ENCODE data around the gene PABPC4L. TPM values are rescaled to one million over a fixed set of nuclear protein-coding genes. Genes with fewer than 3 reads are reported as not detected.
"Not testable (repeated sequence)": the region's sequence is repeated elsewhere in the genome, so short reads cannot be mapped to it uniquely, and the experiment has no call there.

Gene PABPC4L
- total RNA-seq, 4 donors from 2014 or later: 0.98 to 1.5 (median 1.3) TPM

DNA sequence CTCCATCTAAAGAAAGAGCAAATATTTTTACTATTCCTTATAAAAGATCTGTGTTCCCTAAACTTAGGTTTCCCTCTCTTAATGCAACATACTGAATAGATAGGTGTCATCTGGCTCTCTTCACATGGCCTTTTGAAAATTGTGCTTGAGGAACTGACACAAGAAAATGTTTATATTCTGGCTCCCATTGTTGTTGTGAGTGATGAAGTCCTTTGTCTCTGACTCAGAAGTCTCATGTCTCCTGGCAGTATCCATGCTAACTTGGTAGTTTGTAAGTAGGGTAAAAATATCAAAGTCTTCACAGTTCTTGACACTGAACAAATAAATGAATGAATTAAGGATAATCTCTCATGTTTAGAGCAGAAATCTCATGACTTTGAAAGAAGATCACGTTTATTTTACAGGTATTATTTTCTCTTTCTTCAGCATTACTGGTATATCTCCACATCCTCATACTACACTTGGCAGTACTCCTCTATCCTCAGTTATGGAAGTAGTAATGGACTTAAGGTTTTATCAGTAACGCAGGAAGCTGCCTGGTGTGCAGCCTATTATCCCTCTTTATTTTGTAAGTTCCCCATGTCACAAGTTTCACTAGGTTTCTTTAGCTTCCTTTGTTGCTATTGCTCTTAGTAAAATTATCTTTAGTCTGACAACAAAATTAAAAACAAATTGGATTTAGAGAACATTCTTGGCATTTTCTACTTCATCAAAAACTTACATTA, 14.2 kb upstream of the PABPC4L start:
- no peaks in the 10 kb centered on the region for H3K9me3 ChIP-seq
- 43 to 44% methylated on average over 2 of the region's 2 CpGs for whole genome bisulfite sequencing, 2 donors
- H3K27ac ChIP-seq: no peak overlapping the region
- no peaks in the 10 kb centered on the region for H3K27me3 ChIP-seq
- no peak for DNase-seq (ENCODE audit: low spot score in 2 of 2)
- no peaks in the 10 kb centered on the region for H3K4me1 ChIP-seq
- no peak overlapping the region for H3K4me3 ChIP-seq
- no peak for TF ChIP-seq POLR2A (IDR thresholded peaks at IDR 0.05)
- TF ChIP-seq, protein P1, sequence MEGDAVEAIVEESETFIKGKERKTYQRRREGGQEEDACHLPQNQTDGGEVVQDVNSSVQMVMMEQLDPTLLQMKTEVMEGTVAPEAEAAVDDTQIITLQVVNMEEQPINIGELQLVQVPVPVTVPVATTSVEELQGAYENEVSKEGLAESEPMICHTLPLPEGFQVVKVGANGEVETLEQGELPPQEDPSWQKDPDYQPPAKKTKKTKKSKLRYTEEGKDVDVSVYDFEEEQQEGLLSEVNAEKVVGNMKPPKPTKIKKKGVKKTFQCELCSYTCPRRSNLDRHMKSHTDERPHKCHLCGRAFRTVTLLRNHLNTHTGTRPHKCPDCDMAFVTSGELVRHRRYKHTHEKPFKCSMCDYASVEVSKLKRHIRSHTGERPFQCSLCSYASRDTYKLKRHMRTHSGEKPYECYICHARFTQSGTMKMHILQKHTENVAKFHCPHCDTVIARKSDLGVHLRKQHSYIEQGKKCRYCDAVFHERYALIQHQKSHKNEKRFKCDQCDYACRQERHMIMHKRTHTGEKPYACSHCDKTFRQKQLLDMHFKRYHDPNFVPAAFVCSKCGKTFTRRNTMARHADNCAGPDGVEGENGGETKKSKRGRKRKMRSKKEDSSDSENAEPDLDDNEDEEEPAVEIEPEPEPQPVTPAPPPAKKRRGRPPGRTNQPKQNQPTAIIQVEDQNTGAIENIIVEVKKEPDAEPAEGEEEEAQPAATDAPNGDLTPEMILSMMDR (IDR thresholded peaks at IDR 0.05): no peak
- TF ChIP-seq EP300 (IDR thresholded peaks at IDR 0.05): no peak
- H3K36me3 ChIP-seq: no peaks in the 10 kb centered on the region

DNA sequence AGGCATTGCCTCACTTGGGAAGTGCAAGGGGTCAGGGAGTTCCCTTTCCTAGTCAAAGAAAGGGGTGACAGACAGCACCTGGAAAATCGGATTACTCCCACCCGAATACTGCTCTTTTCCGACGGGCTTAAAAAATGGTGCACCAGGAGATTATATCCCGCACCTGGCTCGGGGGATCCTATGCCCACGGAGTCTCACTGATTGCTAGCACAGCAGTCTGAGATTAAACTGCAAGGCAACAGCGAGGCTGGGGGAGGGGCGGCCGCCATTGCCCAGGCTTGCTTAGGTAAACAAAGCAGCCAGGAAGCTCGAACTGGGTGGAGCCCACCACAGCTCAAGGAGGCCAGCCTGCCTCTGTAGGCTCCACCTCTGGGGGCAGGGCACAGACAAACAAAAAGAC, 6.4 kb upstream of the PABPC4L start:
- H3K9me3 ChIP-seq; H3K27me3 ChIP-seq; DNase-seq (ENCODE audit: low spot score in 2 of 2); H3K4me1 ChIP-seq; H3K4me3 ChIP-seq; H3K36me3 ChIP-seq; H3K27ac ChIP-seq: not testable (repeated sequence)
- 95 to 97% methylated on average over 11 of the region's 11 CpGs for WGBS, 2 donors

DNA sequence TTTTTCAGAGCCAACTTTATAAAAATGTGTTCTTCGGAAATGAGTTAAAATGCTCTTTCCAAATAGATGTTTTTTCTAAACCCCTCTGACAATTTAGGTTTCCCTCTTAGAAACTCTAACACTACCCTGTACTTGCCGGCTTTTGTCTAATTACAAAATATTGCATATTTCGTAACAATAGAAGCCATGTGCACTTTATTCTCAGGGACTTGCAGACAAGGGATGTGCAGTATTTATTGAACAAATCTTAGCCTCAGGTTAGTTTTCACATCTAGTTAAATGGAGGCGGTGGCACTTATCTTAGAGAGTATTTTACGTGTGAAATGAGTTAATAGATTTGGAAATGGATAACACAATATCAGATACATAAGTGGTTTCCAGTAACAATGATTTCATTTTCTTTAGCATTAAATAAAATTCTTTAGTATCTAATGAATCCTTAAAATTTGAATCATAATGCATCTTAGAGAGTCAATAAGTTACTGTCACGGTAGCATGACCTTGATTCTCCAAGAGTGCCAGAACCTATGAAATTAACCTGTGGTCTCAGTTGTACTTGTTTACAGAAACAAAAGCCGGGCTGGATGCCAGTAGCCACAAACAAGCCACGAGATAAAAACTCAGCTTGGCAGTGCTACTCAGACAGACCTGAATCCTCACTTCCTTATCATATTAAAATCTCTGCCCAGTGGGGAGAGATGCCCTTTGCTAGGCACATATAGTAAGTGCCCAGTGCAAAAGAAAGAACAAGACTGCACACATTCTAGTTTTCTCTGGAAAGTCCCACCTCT, 772 bp upstream of the PABPC4L start:
- 48 to 50% methylated on average over 8 of the region's 8 CpGs for WGBS, 2 donors
- Histone ChIP-seq H3K9me3 (no peaks in the 10 kb centered on the region), H3K27ac (no peak overlapping the region), H3K27me3 (no peaks in the 10 kb centered on the region), H3K36me3 (no peaks in the 10 kb centered on the region), H3K4me1 (peaks cover 0 to 12% (median 0%) of the 10 kb centered on the region in 4 donors), H3K4me3 (peak overlapping the region in 3 of 4 donors; percentile 48 to 67 (median 52))
- no peak for DNase-seq (ENCODE audit: low spot score in 2 of 2)
- TF ChIP-seq POLR2A (IDR thresholded peaks at IDR 0.05) (no peak), EP300 (IDR thresholded peaks at IDR 0.05) (no peak)

DNA sequence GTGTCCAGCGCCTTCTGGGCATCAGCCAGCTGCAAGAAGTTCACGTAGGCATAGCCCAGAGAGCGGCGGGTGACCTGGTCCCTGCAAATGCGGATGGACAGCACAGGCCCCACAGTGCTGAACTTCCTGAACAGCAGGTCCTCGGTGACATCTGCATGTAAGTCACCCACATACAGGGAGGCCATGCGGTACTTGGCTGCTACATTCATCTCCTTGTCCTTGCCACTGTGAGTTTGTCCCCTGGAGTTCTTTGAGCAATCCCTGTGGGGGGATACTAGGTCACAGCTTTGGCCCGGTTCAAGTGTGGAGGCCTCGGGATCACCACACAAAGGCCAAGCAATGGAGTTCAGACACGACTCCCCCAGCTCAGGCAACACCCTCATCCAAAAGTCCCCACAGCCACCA, 776 bp downstream of the PABPC4L start:
- H3K27ac ChIP-seq: peak overlapping the region in 3 of 4 donors; percentile 19 to 81 (median 69)

DNA sequence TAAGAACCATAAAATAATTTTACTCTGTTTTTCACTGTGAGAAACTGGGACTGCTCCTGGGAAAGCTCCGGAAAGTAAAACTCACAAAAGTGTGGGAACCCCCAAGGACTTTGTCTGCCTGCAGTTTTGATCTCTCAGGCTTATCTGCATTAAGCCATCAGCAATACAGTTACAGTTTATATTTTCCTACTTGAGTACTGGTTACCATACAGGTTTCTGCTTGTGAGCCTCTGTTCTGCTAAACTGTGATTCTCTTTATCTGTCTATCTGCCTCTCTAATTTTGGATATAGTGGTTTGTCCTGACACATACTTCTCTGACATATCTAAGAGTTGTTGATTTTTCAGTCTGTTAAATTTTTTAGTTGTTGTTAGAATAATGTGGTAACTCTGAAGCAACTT, 11.6 kb downstream of the PABPC4L start:
- Histone ChIP-seq H3K27ac (no peak overlapping the region), H3K4me1 (no peaks in the 10 kb centered on the region), H3K36me3 (no peaks in the 10 kb centered on the region), H3K9me3 (peaks cover 0 to 13% (median 0%) of the 10 kb centered on the region in 4 donors), H3K27me3 (no peaks in the 10 kb centered on the region), H3K4me3 (no peak overlapping the region)
- DNase-seq (ENCODE audit: low spot score in 2 of 2): no peak
- WGBS, 2 donors: 0% methylated on average over 1 of the region's 1 CpG
- TF ChIP-seq POLR2A (IDR thresholded peaks at IDR 0.05) (no peak), EP300 (IDR thresholded peaks at IDR 0.05) (no peak)
- TF ChIP-seq, protein P1 (IDR thresholded peaks at IDR 0.05): no peak

More for the DNA sequence above, 776 bp downstream of the PABPC4L start:
- no peaks in the 10 kb centered on the region for H3K36me3 ChIP-seq
- peak overlapping the region; percentile 26 to 67 (median 50) for H3K4me3 ChIP-seq
- peaks cover 0 to 12% (median 0%) of the 10 kb centered on the region in 4 donors for H3K4me1 ChIP-seq
- 72 to 75% methylated on average over 10 of the region's 10 CpGs for WGBS, 2 donors
- DNase-seq (ENCODE audit: low spot score in 2 of 2): no peak
- TF ChIP-seq POLR2A (IDR thresholded peaks at IDR 0.05) (no peak), EP300 (IDR thresholded peaks at IDR 0.05) (no peak)
- TF ChIP-seq, protein P1 (IDR thresholded peaks at IDR 0.05): no peak
- no peaks in the 10 kb centered on the region for H3K27me3 ChIP-seq
- H3K9me3 ChIP-seq: no peaks in the 10 kb centered on the region

DNA sequence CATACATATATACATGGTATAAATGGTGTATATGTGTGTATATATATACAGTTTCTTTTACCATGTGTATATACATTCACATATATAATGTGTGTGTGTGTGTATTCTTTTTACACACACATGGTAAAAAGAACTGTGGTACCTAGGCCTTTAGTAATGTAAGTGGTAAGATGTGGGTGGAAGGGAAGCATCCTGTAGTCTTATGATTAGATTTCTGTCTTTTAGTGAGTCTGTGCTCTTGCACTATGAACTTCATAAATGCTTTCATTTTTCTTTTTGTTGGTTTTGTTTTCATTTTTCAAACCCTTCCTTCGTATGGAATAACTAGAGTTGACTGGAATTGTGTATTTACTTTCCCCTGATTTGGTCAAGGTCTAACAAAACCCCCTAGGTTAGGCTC, 12.1 kb downstream of the PABPC4L start:
- TF ChIP-seq, protein P1 (IDR thresholded peaks at IDR 0.05): no peak
- TF ChIP-seq EP300 (IDR thresholded peaks at IDR 0.05) (no peak), POLR2A (IDR thresholded peaks at IDR 0.05) (no peak)
- WGBS, 2 donors: 52 to 53% methylated on average over 1 of the region's 1 CpG

More for the DNA sequence above, 12.1 kb downstream of the PABPC4L start:
- no peaks in the 10 kb centered on the region for H3K36me3 ChIP-seq
- H3K27me3 ChIP-seq: no peaks in the 10 kb centered on the region
- no peaks in the 10 kb centered on the region for H3K4me1 ChIP-seq
- DNase-seq (ENCODE audit: low spot score in 2 of 2): no peak
- H3K9me3 ChIP-seq: peaks cover 0 to 16% (median 0%) of the 10 kb centered on the region in 4 donors
- no peak overlapping the region for H3K4me3 ChIP-seq
- no peak overlapping the region for H3K27ac ChIP-seq
